HCT116 (cell line): ENCODE data around the gene STT3B. TPM values are rescaled to one million over a fixed set of nuclear protein-coding genes. Genes with fewer than 3 reads are reported as not detected.

Source experiments
- ATAC-seq: fragments of 200-7000 bp; cut with Tn5 transposase; 2 replicates; pipeline ENCODE4 v1.9.1; 2020; ENCODE audit warnings: mild to moderate bottlenecking, moderate library complexity
- BruUV-seq: library from RNA; stranded (reverse); fragments of 400-500 nt; replicated peaks from 2 replicates; lab custom pipeline; 2021; lab: Mats Ljungman, UMichigan
- CTCF ChIA-PET: fragments of 300-600 bp; sonication (Branson Sonifier 250); formaldehyde crosslinking; loops from one replicate; lab custom pipeline; 2021; ENCODE audit warnings: antibody characterized with exemption; lab: Charles Lee
- POLR2A ChIA-PET: fragments of 300-600, 350-600 bp; sonication (Branson Sonifier 250); formaldehyde crosslinking; loops from one replicate; lab custom pipeline; 2021; ENCODE audit warnings: antibody characterized with exemption; lab: Charles Lee
- RAD21 ChIA-PET, 2 experiments: fragments of 300-600 bp; sonication (Branson Sonifier 250); formaldehyde crosslinking; loops; one replicate each; lab custom pipeline; 2023; ENCODE audit warnings: low total read pairs in 2 of 2; ENCODE audit not compliant: uncharacterized antibody in 2 of 2, unreplicated experiment in 2 of 2, low non-redundant PET in 1 of 2; lab: Charles Lee
- DNase-seq: peaks from one replicate; pipeline ENCODE4 v3.0.0-alpha.2; 2010; ENCODE audit warnings: low read depth, low spot score
- H2AFZ ChIP-seq: fragments of 200-600 bp; shearing (Covaris generic), sonication (generic); 2 replicates; pipeline ENCODE4 v1.6.1; 2017; ENCODE audit warnings: low read depth, mixed run types, mixed read lengths, antibody characterized with exemption, low read length; ENCODE audit not compliant: poor library complexity, severe bottlenecking
- H3K27ac ChIP-seq: 2 replicates; pipeline ENCODE4 v1.5.1; 2012; ENCODE audit warnings: low read depth, low read length
- H3K27me3 ChIP-seq: fragments of 200-600 bp; sonication (generic); 2 replicates; pipeline ENCODE4 v1.6.1; 2016; ENCODE audit warnings: mixed run types, low read length, mixed read lengths; ENCODE audit not compliant: insufficient read depth
- H3K36me3 ChIP-seq, 2 experiments: fragments of 200-500 bp in 1 of 2; fragments of 200-600 bp in 1 of 2; sonication (Bioruptor generic) in 1 of 2; sonication (generic) in 1 of 2; 2 replicates each; pipeline versions ENCODE4 v1.5.1 to v1.6.1; 2014 to 2016; ENCODE audit warnings: low read length in 2 of 2, inconsistent platforms in 1 of 2, mixed read lengths in 1 of 2, mixed run types in 1 of 2; ENCODE audit not compliant: insufficient read depth in 2 of 2, control insufficient read depth in 1 of 2
- H3K4me1 ChIP-seq, 2 experiments: fragments of 200-600 bp in 1 of 2; sonication (generic) in 1 of 2; 2 replicates each; pipeline versions ENCODE4 v1.5.1 to v1.6.1; 2012 to 2017; ENCODE audit warnings: low read length in 2 of 2, inconsistent platforms in 1 of 2, mild to moderate bottlenecking in 1 of 2, mixed read lengths in 1 of 2, mixed run types in 1 of 2, moderate library complexity in 1 of 2; ENCODE audit not compliant: insufficient read depth in 2 of 2, control insufficient read depth in 1 of 2
- H3K4me2 ChIP-seq: fragments of 200-600 bp; sonication (generic); 2 replicates; pipeline ENCODE4 v1.6.1; 2017; ENCODE audit warnings: mixed run types, low read length, mixed read lengths
- H3K4me3 ChIP-seq, 2 experiments: fragments of 200-600 bp in 1 of 2; sonication (generic) in 1 of 2; replicated peaks in 1 of 2; 2 replicates each; pipeline ENCODE4 v1.5.1; 2011 to 2016; ENCODE audit warnings: low read length in 2 of 2, control low read depth in 1 of 2, low read depth in 1 of 2, mild to moderate bottlenecking in 1 of 2, mixed read lengths in 1 of 2, mixed run types in 1 of 2
- H3K79me2 ChIP-seq: fragments of 200-600 bp; sonication (generic); 2 replicates; pipeline ENCODE4 v1.6.1; 2017; ENCODE audit warnings: mild to moderate bottlenecking, mixed run types, low read length, moderate library complexity, mixed read lengths; ENCODE audit not compliant: insufficient read depth
- H3K9ac ChIP-seq: fragments of 200-600 bp; sonication (generic); 2 replicates; pipeline ENCODE4 v1.6.1; 2016; ENCODE audit warnings: low read length, mixed read lengths
- H3K9me2 ChIP-seq: fragments of 200-600 bp; sonication (generic), shearing (Covaris generic); 2 replicates; pipeline ENCODE4 v1.6.1; 2017; ENCODE audit warnings: mixed run types, mild to moderate bottlenecking, moderate library complexity; ENCODE audit not compliant: insufficient read depth
- H3K9me3 ChIP-seq, 2 experiments: fragments of 200-500 bp in 1 of 2; fragments of 200-600 bp in 1 of 2; sonication (Bioruptor generic) in 1 of 2; sonication (generic) in 1 of 2; 2 replicates each; pipeline ENCODE4 v1.6.1; 2014 to 2017; ENCODE audit warnings: low read length in 2 of 2, mixed read lengths in 2 of 2, inconsistent platforms in 1 of 2, low read depth in 1 of 2, mild to moderate bottlenecking in 1 of 2, mixed run types in 1 of 2, moderate library complexity in 1 of 2; ENCODE audit not compliant: control insufficient read depth in 1 of 2, insufficient read depth in 1 of 2
- H4K20me1 ChIP-seq: fragments of 200-600 bp; sonication (generic), shearing (Covaris generic); 2 replicates; pipeline ENCODE4 v1.6.1; 2017; ENCODE audit warnings: mixed run types, mild to moderate bottlenecking, moderate library complexity; ENCODE audit not compliant: insufficient read depth
- CBX3 ChIP-seq: IDR thresholded peaks from 2 replicates; pipeline ENCODE4 v1.6.1; 2012; ENCODE audit warnings: low read depth
- CTCF ChIP-seq, 3 experiments: fragments of 200-600 bp in 1 of 3; sonication (generic) in 1 of 3; IDR thresholded peaks in 2 of 3; conservative IDR thresholded peaks in 1 of 3; 2 replicates each; pipeline ENCODE4 v1.5.1; 2012 to 2017; ENCODE audit warnings: low read depth in 2 of 3, low read length in 2 of 3, antibody characterized with exemption in 1 of 3, borderline replicate concordance in 1 of 3, control low read depth in 1 of 3, mild to moderate bottlenecking in 1 of 3, mixed read lengths in 1 of 3, mixed run types in 1 of 3, moderate library complexity in 1 of 3; ENCODE audit not compliant: insufficient read depth in 1 of 3
- EGR1 ChIP-seq: IDR thresholded peaks from 2 replicates; pipeline ENCODE4 v1.6.1; 2012; ENCODE audit warnings: low read depth
- ELF1 ChIP-seq: IDR thresholded peaks from 2 replicates; pipeline ENCODE4 v1.6.1; 2012; ENCODE audit warnings: low read depth, borderline replicate concordance
- EZH2 ChIP-seq: fragments of 200-600 bp; sonication (generic); IDR thresholded peaks from 2 replicates; pipeline ENCODE4 v1.6.1; 2017; ENCODE audit warnings: antibody characterized with exemption, mixed run types
- EZH2phosphoT487 ChIP-seq: fragments of 200-600 bp; IDR thresholded peaks from 2 replicates; pipeline ENCODE4 v1.6.1; 2018; ENCODE audit warnings: antibody characterized with exemption, borderline replicate concordance
- FOSL1 ChIP-seq: IDR thresholded peaks from 2 replicates; pipeline ENCODE4 v1.6.1; 2012; ENCODE audit warnings: low read depth
- JUND ChIP-seq: IDR thresholded peaks from 2 replicates; pipeline ENCODE4 v1.6.1; 2012
- POLR2A ChIP-seq: IDR thresholded peaks from 2 replicates; pipeline ENCODE4 v1.7.0; 2011; ENCODE audit warnings: borderline replicate concordance; ENCODE audit not compliant: insufficient read depth, insufficient read length; ENCODE audit errors: extremely low read depth
- REST ChIP-seq: IDR thresholded peaks from 2 replicates; pipeline ENCODE4 v1.6.1; 2012; ENCODE audit warnings: low read depth
- SIN3A ChIP-seq: IDR thresholded peaks from 2 replicates; pipeline ENCODE4 v1.6.1; 2012; ENCODE audit warnings: low read depth
- SP1 ChIP-seq: IDR thresholded peaks from 2 replicates; pipeline ENCODE4 v1.6.1; 2012; ENCODE audit warnings: low read depth
- SRF ChIP-seq: IDR thresholded peaks from 2 replicates; pipeline ENCODE4 v1.6.1; 2012; ENCODE audit warnings: low read depth
- YY1 ChIP-seq: IDR thresholded peaks from 2 replicates; pipeline ENCODE4 v1.6.1; 2011; ENCODE audit warnings: low read length, low read depth, moderate library complexity, mild to moderate bottlenecking; ENCODE audit not compliant: insufficient replicate concordance; ENCODE audit errors: extremely low read depth
- ZNF274 ChIP-seq: fragments of 200-500 bp; sonication (Bioruptor generic); IDR thresholded peaks from 2 replicates; pipeline ENCODE4 v1.6.1; 2014; ENCODE audit warnings: mild to moderate bottlenecking, low read depth, low read length, inconsistent platforms
- intact Hi-C: fragments of 100-400 bp; cut with micrococcal nuclease; formaldehyde crosslinking; loops from 2 replicates; pipeline ENCODE4 v1.10.0; 2022
- total RNA-seq: library from RNA; stranded (reverse); gene quantifications from one replicate; pipeline ENCODE4 v1.2.1, GENCODE V29; 2021; ENCODE audit not compliant: unreplicated experiment
- TF ChIP-seq, protein P1 (sequence below): IDR thresholded peaks from 2 replicates; pipeline ENCODE4 v1.6.1; 2012

The STT3B gene
- total RNA-seq, 1 experiment from 2014 or later: 131 TPM

GRCh38 chr3:31635545-31635944 lies 102.8 kb downstream of the STT3B start:
- Histone ChIP-seq H3K4me1 (no peaks in the 10 kb centered on the region), H3K4me2 (no peak overlapping the region), H3K9ac (no peak overlapping the region), H3K36me3 (peaks cover 0 to 15% of the 10 kb centered on the region in 2 experiments; a peak in 2 of 4 replicates), H3K27me3 (no peaks in the 10 kb centered on the region), H3K4me3 (no peak overlapping the region), H3K27ac (no peak overlapping the region), H2AFZ (no peak overlapping the region), H4K20me1 (no peaks in the 10 kb centered on the region), H3K79me2 (no peaks in the 10 kb centered on the region), H3K9me3 (no peaks in the 10 kb centered on the region), H3K9me2 (no peaks in the 10 kb centered on the region)
- ChIA-PET POLR2A (no interaction called here), RAD21 (no interaction called here), CTCF (interaction anchor here (1.1 kb wide), 1 partner anchor 73 kb away, joined by 3 read pairs; no protein-coding TSS in a partner anchor)
- intact Hi-C loops: no loop called here
- ATAC-seq (no peak), DNase-seq (no peak)
- no TSS peak for BruUV-seq
- TF ChIP-seq JUND: no peak
- TF ChIP-seq POLR2A: no peak
- TF ChIP-seq EGR1: no peak
- no peak for TF ChIP-seq SRF
- TF ChIP-seq EZH2: no peak
- TF ChIP-seq CBX3: no peak
- no peak for TF ChIP-seq REST
- TF ChIP-seq SP1: no peak
- no peak for TF ChIP-seq EZH2phosphoT487
- TF ChIP-seq YY1: no peak
- TF ChIP-seq, protein P1, sequence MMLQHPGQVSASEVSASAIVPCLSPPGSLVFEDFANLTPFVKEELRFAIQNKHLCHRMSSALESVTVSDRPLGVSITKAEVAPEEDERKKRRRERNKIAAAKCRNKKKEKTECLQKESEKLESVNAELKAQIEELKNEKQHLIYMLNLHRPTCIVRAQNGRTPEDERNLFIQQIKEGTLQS: no peak
- no peak for TF ChIP-seq ZNF274
- TF ChIP-seq FOSL1: no peak
- no peak for TF ChIP-seq ELF1
- no peak for TF ChIP-seq CTCF (IDR thresholded peaks at IDR 0.05 in 2 of 3, conservative IDR thresholded peaks at IDR 0.05 in 1 of 3; ENCODE audit: borderline replicate concordance in 1 of 3, insufficient read depth in 1 of 3, low read depth in 2 of 3, low read length in 2 of 3)
- TF ChIP-seq SIN3A: no peak
